Lower leg skin (tissue), 3 donors: ENCODE results near the gene ACACA.

Experiments
- CTCF ChIP-seq, 3 donors: fragments of 450-650 bp; IDR thresholded peaks; one replicate each; pipeline ENCODE4 v1.5.1; 2016; ENCODE audit warnings: antibody characterized with exemption in 3 of 3, mild to moderate bottlenecking in 3 of 3, moderate library complexity in 2 of 3
- POLR2A ChIP-seq, 2 donors: fragments of 450-650 bp; IDR thresholded peaks; one replicate each; pipeline ENCODE4 v1.6.1; 2016 to 2017; ENCODE audit warnings: antibody characterized with exemption in 2 of 2, mild to moderate bottlenecking in 1 of 2, moderate library complexity in 1 of 2

- TF ChIP-seq CTCF (IDR thresholded peaks at IDR 0.05) (no peak), POLR2A (IDR thresholded peaks at IDR 0.05) (no peak)
These were observed 273.5 kb downstream of the ACACA start for GRCh38 chr17:37133136-37133535.
